LNCaP clone FGC (cell line): ENCODE results near the gene NOL8.

Source experiments
- DNase-seq: peaks from one replicate; pipeline ENCODE4 v3.0.0-alpha.2; 2011; ENCODE audit warnings: low read depth
- H3K4me3 ChIP-seq: 2 replicates; pipeline ENCODE4 v1.5.1; 2011; ENCODE audit warnings: mild to moderate bottlenecking, low read depth, low read length, control low read depth
- CTCF ChIP-seq: IDR thresholded peaks from 2 replicates; pipeline ENCODE4 v1.5.1; 2012; ENCODE audit warnings: mild to moderate bottlenecking; ENCODE audit not compliant: control insufficient read depth, insufficient read depth; ENCODE audit errors: extremely low read depth

The NOL8 gene

GRCh38 chr9:92276331-92277032 is 48.7 kb downstream of the NOL8 start:
- no peak for DNase-seq
- H3K4me3 ChIP-seq = no peak overlapping the region
- TF ChIP-seq CTCF = no peak

GRCh38 chr9:92275541-92275940 is 49.6 kb downstream of the NOL8 start:
- DNase-seq = no peak
- H3K4me3 ChIP-seq = no peak overlapping the region
- TF ChIP-seq CTCF = no peak

GRCh38 chr9:92270511-92270910 is 54.6 kb downstream of the NOL8 start:
- DNase-seq = no peak
- no peak for TF ChIP-seq CTCF
- no peak overlapping the region for H3K4me3 ChIP-seq

- TF ChIP-seq CTCF = no peak
- DNase-seq = no peak
Observed at GRCh38 chr9:92266486-92266885, 58.7 kb downstream of the NOL8 start.

GRCh38 chr9:92265154-92265553 is 60.0 kb downstream of the NOL8 start:
- no peak for TF ChIP-seq CTCF
- no peak for DNase-seq

More at GRCh38 chr9:92266486-92266885, 58.7 kb downstream of the NOL8 start:
- no peak overlapping the region for H3K4me3 ChIP-seq

GRCh38 chr9:92263131-92263530 is 62.0 kb downstream of the NOL8 start:
- no peak for TF ChIP-seq CTCF
- no peak for DNase-seq
- no peak overlapping the region for H3K4me3 ChIP-seq

More at GRCh38 chr9:92265154-92265553, 60.0 kb downstream of the NOL8 start:
- H3K4me3 ChIP-seq = no peak overlapping the region

GRCh38 chr9:92257327-92257726 is 67.8 kb downstream of the NOL8 start:
- H3K4me3 ChIP-seq = no peak overlapping the region
- DNase-seq = no peak
- no peak for TF ChIP-seq CTCF
